Measurements from ENCODE around the gene CFI. TPM values are rescaled to one million over a fixed set of nuclear protein-coding genes. Genes with fewer than 3 reads are reported as not detected.

CFI gene
- total and polyA plus RNA-seq, 2 of the 8 experiments (the other 6 are each of a cell fraction or from before 2014, with no cell fraction given) = not detected

DNA sequence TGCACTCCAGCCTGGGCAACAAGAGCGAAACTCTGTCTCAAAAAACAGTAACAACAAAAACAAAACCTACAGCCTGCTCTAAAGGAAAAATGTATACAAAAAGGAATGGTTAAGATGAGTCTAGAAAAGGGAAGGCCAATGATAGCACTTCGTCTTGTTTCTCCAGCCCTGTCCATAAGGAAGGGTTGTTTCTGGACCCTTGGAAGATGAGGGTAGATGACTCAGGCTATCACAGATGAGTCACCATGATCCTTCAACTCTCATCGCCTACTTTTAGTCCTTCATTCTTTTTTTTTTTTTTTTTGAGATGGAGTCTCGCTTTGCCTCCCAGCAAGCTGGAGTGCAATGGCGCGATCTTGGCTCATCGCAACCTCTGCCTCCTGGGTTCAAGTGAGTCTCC lies 80.8 kb downstream of the CFI start:
- no peaks in the 10 kb centered on the region for H3K23me2 ChIP-seq (ENCODE audit: low read depth, low read length)
- no peak overlapping the region for H3K23ac ChIP-seq (ENCODE audit: insufficient read length)
- ChIA-PET CTCF (ENCODE audit: partially characterized antibody) (no interaction called here), POLR2A (ENCODE audit: partially characterized antibody) (interaction anchor here (0.7 kb wide), 1 partner anchor 107 kb away, joined by 3 read pairs; the partner anchor contains the start of gene RRH)
- H2BK12ac ChIP-seq (ENCODE audit: low read depth, low read length) = no peak overlapping the region
- FAIRE-seq (no peak), DNase-seq (ENCODE audit: low read depth in 1 of 2, low spot score in 2 of 2) (no peak)
- no peak overlapping the region for H2BK15ac ChIP-seq (ENCODE audit: low read length)
- TF ChIP-seq SP1 (IDR thresholded peaks at IDR 0.05; ENCODE audit: low read depth, low read length) (no peak), KDM5A (IDR thresholded peaks at IDR 0.05; ENCODE audit: low read length) (no peak), JUND (IDR thresholded peaks at IDR 0.05; ENCODE audit: low read length) (no peak), SAP30 (IDR thresholded peaks at IDR 0.05; ENCODE audit: insufficient read depth, insufficient replicate concordance, low read length) (no peak), SP2 (IDR thresholded peaks at IDR 0.05; ENCODE audit: low read length) (no peak), RBBP5 (IDR thresholded peaks at IDR 0.05; ENCODE audit: borderline replicate concordance, low read depth, low read length) (no peak), GTF2F1 (IDR thresholded peaks at IDR 0.05; ENCODE audit: borderline replicate concordance, low read depth, low read length) (no peak), SIN3A (conservative IDR thresholded peaks at IDR 0.05 in 1 of 2, IDR thresholded peaks at IDR 0.05 in 1 of 2; ENCODE audit: low read depth in 1 of 2, low read length in 2 of 2) (no peak), NRF1 (IDR thresholded peaks at IDR 0.05; ENCODE audit: low read depth, low read length) (no peak), EGR1 (IDR thresholded peaks at IDR 0.05; ENCODE audit: borderline replicate concordance, low read depth, low read length) (no peak), TEAD4 (IDR thresholded peaks at IDR 0.05; ENCODE audit: low read depth, low read length) (no peak), CBX5 (IDR thresholded peaks at IDR 0.05; ENCODE audit: low read depth, low read length) (no peak)
- TF ChIP-seq, protein P1, sequence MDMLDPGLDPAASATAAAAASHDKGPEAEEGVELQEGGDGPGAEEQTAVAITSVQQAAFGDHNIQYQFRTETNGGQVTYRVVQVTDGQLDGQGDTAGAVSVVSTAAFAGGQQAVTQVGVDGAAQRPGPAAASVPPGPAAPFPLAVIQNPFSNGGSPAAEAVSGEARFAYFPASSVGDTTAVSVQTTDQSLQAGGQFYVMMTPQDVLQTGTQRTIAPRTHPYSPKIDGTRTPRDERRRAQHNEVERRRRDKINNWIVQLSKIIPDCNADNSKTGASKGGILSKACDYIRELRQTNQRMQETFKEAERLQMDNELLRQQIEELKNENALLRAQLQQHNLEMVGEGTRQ (IDR thresholded peaks at IDR 0.05; ENCODE audit: low read length) = no peak
- H3K9ac ChIP-seq (replicated peaks in 1 of 4; ENCODE audit: extremely low read depth in 1 of 4, low read depth in 3 of 4, low read length in 3 of 4) = no peak overlapping the region
- no peaks in the 10 kb centered on the region for H3K4me1 ChIP-seq (replicated peaks in 1 of 4; ENCODE audit: control insufficient read depth in 3 of 4, insufficient read depth in 4 of 4, low read length in 3 of 4)
- H3K27ac ChIP-seq (ENCODE audit: low read depth, low read length) = no peak overlapping the region
- no peak overlapping the region for H3K56ac ChIP-seq (replicated peaks; ENCODE audit: insufficient read length, low read depth, low read length)
- H3K79me1 ChIP-seq (ENCODE audit: low read depth, low read length) = 0 out of 2 replicates have a peak, but pooled peaks cover 2% of the 10 kb centered on the region
- no peaks in the 10 kb centered on the region for H3K9me3 ChIP-seq (ENCODE audit: insufficient read depth in 2 of 2, low read depth in 1 of 2, low read length in 1 of 2)
- H3K27me3 ChIP-seq (replicated peaks in 1 of 4; ENCODE audit: control insufficient read depth in 3 of 4, extremely low read depth in 1 of 4, insufficient read depth in 3 of 4, low read length in 3 of 4) = no peaks in the 10 kb centered on the region
- H2BK20ac ChIP-seq (ENCODE audit: low read length) = no peak overlapping the region
- peaks cover 11 to 63% of the 10 kb centered on the region in 2 experiments for H3K79me2 ChIP-seq (ENCODE audit: control insufficient read depth in 1 of 2, insufficient read depth in 2 of 2, low read length in 2 of 2)
- no peak overlapping the region for H4K5ac ChIP-seq (ENCODE audit: insufficient read length, low read depth, low read length)
- H4K91ac ChIP-seq (replicated peaks; ENCODE audit: insufficient read length, low read length) = no peak overlapping the region
- no peak overlapping the region for H3K4me2 ChIP-seq (ENCODE audit: insufficient read depth in 1 of 2, low read depth in 2 of 2, low read length in 2 of 2)
- no peak overlapping the region; the same call in 1 of the 2 replicates for H2BK5ac ChIP-seq (ENCODE audit: low read depth, low read length)
- no peak overlapping the region for H4K8ac ChIP-seq (ENCODE audit: extremely low read depth, insufficient read depth, low read length)
- H2AFZ ChIP-seq (ENCODE audit: low read length) = no peak overlapping the region
- no peaks in the 10 kb centered on the region for H4K20me1 ChIP-seq (replicated peaks in 1 of 2; ENCODE audit: control insufficient read depth in 1 of 2, insufficient read depth in 2 of 2, low read length in 2 of 2)
- H2BK120ac ChIP-seq (replicated peaks; ENCODE audit: low read depth, low read length) = no peak overlapping the region
- no peak overlapping the region for H2AK5ac ChIP-seq (ENCODE audit: low read depth, low read length)
- H3K18ac ChIP-seq (ENCODE audit: extremely low read depth, low read length) = no peak overlapping the region
- H3K36me3 ChIP-seq (ENCODE audit: control insufficient read depth in 2 of 4, insufficient read depth in 4 of 4, low read length in 3 of 4) = peaks cover 0 to 19% (median 10%) of the 10 kb centered on the region in 4 experiments; a peak in 6 of 8 replicates
- H3K4ac ChIP-seq (replicated peaks; ENCODE audit: insufficient read length, low read depth, low read length) = no peak overlapping the region
- 98% methylated on average over 6 of the region's 7 CpGs; no CpG with 5 or more reads in 1 of the 2 experiments for WGBS, 2 experiments (ENCODE audit: extremely low coverage in 1 of 2, insufficient coverage in 1 of 2, insufficient read length in 1 of 2, insufficient replicate concordance in 2 of 2, low coverage in 1 of 2, low lambda C conversion rate in 2 of 2, missing lambda C conversion rate in 1 of 2)
- H3K14ac ChIP-seq (ENCODE audit: insufficient read length) = no peak overlapping the region
- no peak overlapping the region for H3K4me3 ChIP-seq (ENCODE audit: extremely low read depth in 1 of 4, insufficient read depth in 2 of 4, low read depth in 3 of 4, low read length in 4 of 4)

Measured in H1 (cell line).